Type B pancreatic cell (in vitro differentiated cells): ENCODE data around the gene GNB3. TPM values are rescaled to one million over a fixed set of nuclear protein-coding genes. Genes with fewer than 3 reads are reported as not detected.

ENCODE experiments used
- DNase-seq: peaks from one replicate; pipeline ENCODE4 v3.0.0; 2021; ENCODE audit warnings: mixed read lengths; ENCODE audit not compliant: unreplicated experiment; ENCODE audit errors: extremely low spot score
- H3K27ac Mint-ChIP-seq: 2 replicates; pipeline ENCODE4 v1.8.0; 2021; ENCODE audit warnings: mild to moderate bottlenecking, mixed read lengths
- H3K27me3 Mint-ChIP-seq: 2 replicates; pipeline ENCODE4 v1.8.0; 2021; ENCODE audit warnings: mixed read lengths
- H3K36me3 Mint-ChIP-seq: 2 replicates; pipeline ENCODE4 v1.8.0; 2021; ENCODE audit warnings: mixed read lengths
- H3K4me1 Mint-ChIP-seq: one replicate; pipeline ENCODE4 v1.8.0; 2021; ENCODE audit warnings: mixed read lengths; ENCODE audit not compliant: unreplicated experiment
- H3K4me3 Mint-ChIP-seq: 2 replicates; pipeline ENCODE4 v1.8.0; 2021; ENCODE audit warnings: mild to moderate bottlenecking, mixed read lengths
- H3K9me3 Mint-ChIP-seq: 2 replicates; pipeline ENCODE4 v1.8.0; 2021; ENCODE audit warnings: mixed read lengths
- CTCF ChIP-seq: fragments of 200-600 bp; sonication (generic); conservative IDR thresholded peaks from 2 replicates; pipeline ENCODE4 v1.5.0; 2021; ENCODE audit warnings: antibody characterized with exemption, mild to moderate bottlenecking
- total RNA-seq: library from RNA; stranded (reverse); gene quantifications from 2 replicates; pipeline ENCODE4 v1.2.1, GENCODE V29; 2021; ENCODE audit warnings: low replicate concordance

Gene GNB3
- total RNA-seq, 1 donor from 2014 or later = 25.2 TPM

- no peaks in the 10 kb centered on the region for H3K9me3 Mint-ChIP-seq
- H3K36me3 Mint-ChIP-seq = peaks cover 31% of the 10 kb centered on the region
- H3K27me3 Mint-ChIP-seq = no peaks in the 10 kb centered on the region
- H3K4me3 Mint-ChIP-seq = no peak overlapping the region
- TF ChIP-seq CTCF = no peak
- no peak overlapping the region for H3K27ac Mint-ChIP-seq
- no peaks in the 10 kb centered on the region for H3K4me1 Mint-ChIP-seq
- DNase-seq = no peak
Observed at GRCh38 chr12:6834873-6835272, 5.9 kb upstream of the GNB3 start.

GRCh38 chr12:6836851-6837250, 3.9 kb upstream of the GNB3 start:
- Mint-ChIP-seq H3K4me1 (no peaks in the 10 kb centered on the region), H3K36me3 (peaks cover 26% of the 10 kb centered on the region), H3K27ac (no peak overlapping the region), H3K9me3 (no peaks in the 10 kb centered on the region), H3K27me3 (no peaks in the 10 kb centered on the region), H3K4me3 (no peak overlapping the region)
- no peak for TF ChIP-seq CTCF
- DNase-seq = no peak

- no peak for TF ChIP-seq CTCF
- no peak for DNase-seq
- H3K4me1 Mint-ChIP-seq = no peaks in the 10 kb centered on the region
- no peak overlapping the region for H3K4me3 Mint-ChIP-seq
- no peaks in the 10 kb centered on the region for H3K9me3 Mint-ChIP-seq
- no peaks in the 10 kb centered on the region for H3K27me3 Mint-ChIP-seq
- H3K36me3 Mint-ChIP-seq = peaks cover 25% of the 10 kb centered on the region
- H3K27ac Mint-ChIP-seq = no peak overlapping the region
Observed at GRCh38 chr12:6837370-6838060, 3.2 kb upstream of the GNB3 start.

GRCh38 chr12:6838854-6839253, 1.9 kb upstream of the GNB3 start:
- no peak overlapping the region for H3K4me3 Mint-ChIP-seq
- H3K4me1 Mint-ChIP-seq = no peaks in the 10 kb centered on the region
- H3K36me3 Mint-ChIP-seq = peaks cover 28% of the 10 kb centered on the region
- H3K27me3 Mint-ChIP-seq = no peaks in the 10 kb centered on the region
- TF ChIP-seq CTCF = no peak
- no peak overlapping the region for H3K27ac Mint-ChIP-seq
- no peaks in the 10 kb centered on the region for H3K9me3 Mint-ChIP-seq
- DNase-seq = no peak

- Mint-ChIP-seq H3K4me1 (no peaks in the 10 kb centered on the region), H3K27me3 (no peaks in the 10 kb centered on the region), H3K36me3 (peaks cover 28% of the 10 kb centered on the region), H3K9me3 (no peaks in the 10 kb centered on the region), H3K27ac (no peak overlapping the region), H3K4me3 (no peak overlapping the region)
- no peak for TF ChIP-seq CTCF
- no peak for DNase-seq
Observed at GRCh38 chr12:6839482-6840201, 1.1 kb upstream of the GNB3 start.
